GM12878 (cell line): ENCODE results near the gene ABCC1.

Experiments
- BCL11A ChIP-seq: IDR thresholded peaks from 2 replicates; pipeline ENCODE4 v1.6.1; 2011; ENCODE audit warnings: low read depth, low read length
- CHD2 ChIP-seq: IDR thresholded peaks from 2 replicates; pipeline ENCODE4 v1.6.1; 2011; ENCODE audit warnings: low read depth, low read length, improper control_type of control experiment, borderline replicate concordance
- NR2C2 ChIP-seq: IDR thresholded peaks from 2 replicates; pipeline ENCODE4 v1.6.1; 2011; ENCODE audit warnings: borderline replicate concordance, low read depth; ENCODE audit not compliant: control insufficient read depth, insufficient read length
- TCF7 ChIP-seq: IDR thresholded peaks from 2 replicates; pipeline ENCODE4 v1.6.1; 2014; ENCODE audit warnings: antibody characterized with exemption, borderline replicate concordance
- ZNF274 ChIP-seq: IDR thresholded peaks from one replicate; pipeline ENCODE4 v1.8.0; 2011; ENCODE audit not compliant: insufficient read length, insufficient read depth

DNA sequence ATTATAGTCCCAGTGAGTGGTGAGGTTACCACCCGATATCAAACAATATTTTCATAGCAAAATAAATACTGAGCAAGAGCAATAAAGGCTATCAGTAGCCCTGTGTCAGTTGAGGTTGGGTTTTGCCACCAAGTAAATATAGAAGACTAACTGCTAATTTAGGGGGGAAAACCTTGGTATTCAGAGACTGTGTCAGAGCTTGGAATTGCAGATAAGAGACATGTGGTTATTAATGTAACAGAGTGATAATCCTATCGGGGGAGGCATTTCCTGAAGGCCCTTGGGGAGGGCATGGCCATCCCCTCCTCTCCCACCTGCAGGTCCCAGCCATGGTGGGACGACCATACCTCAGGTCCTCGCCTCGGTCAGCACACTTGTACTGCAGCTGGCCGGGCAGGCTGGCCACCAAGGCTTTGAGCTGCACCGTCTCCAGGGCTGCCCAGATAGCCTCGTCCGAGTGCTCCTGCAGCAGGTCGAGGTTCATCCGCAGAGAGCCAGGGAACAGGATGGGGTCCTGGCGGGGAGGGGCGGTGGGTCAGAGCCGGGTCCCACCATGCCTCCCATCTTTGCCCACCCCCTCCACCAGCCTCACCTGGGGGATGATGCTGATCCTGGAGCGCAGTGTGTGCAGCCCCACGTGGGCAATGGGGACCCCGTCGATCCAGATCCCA, 205.0 kb downstream of the ABCC1 start:
- TF ChIP-seq NR2C2 (no peak), ZNF274 (no peak), BCL11A (no peak), CHD2 (no peak), TCF7 (no peak)
